ENCODE data around the gene FRMPD2. TPM values are rescaled to one million over a fixed set of nuclear protein-coding genes. Genes with fewer than 3 reads are reported as not detected.

Gene FRMPD2
- total and polyA plus RNA-seq, 2 experiments from 2014 or later: not detected

GRCh38 chr10:48197236-48197899 lies 77.1 kb downstream of the FRMPD2 start:
- no peak for ATAC-seq
- no peak overlapping the region for H3K4me3 Mint-ChIP-seq

More at GRCh38 chr10:48197236-48197899, 77.1 kb downstream of the FRMPD2 start:
- H3K4me1 ChIP-seq (ENCODE audit: insufficient read depth): peaks cover 5% of the 10 kb centered on the region
- no peaks in the 10 kb centered on the region for H3K9me2 ChIP-seq (ENCODE audit: insufficient read depth)
- Mint-ChIP-seq H3K27ac (no peak overlapping the region), H3K4me1 (peaks cover 11% of the 10 kb centered on the region), H3K9me3 (no peaks in the 10 kb centered on the region), H3K36me3 (ENCODE audit: low read depth) (no peaks in the 10 kb centered on the region), H3K27me3 (ENCODE audit: insufficient read depth, low read depth, poor library complexity) (peaks cover 2% of the 10 kb centered on the region)
- no peaks in the 10 kb centered on the region for H3F3A ChIP-seq (replicated peaks; ENCODE audit: low read depth)
- H3K4me2 ChIP-seq: no peak overlapping the region
- H3K79me2 ChIP-seq (replicated peaks; ENCODE audit: insufficient read depth): no peaks in the 10 kb centered on the region
- no peak for DNase-seq (ENCODE audit: low spot score)
- H3K27me3 ChIP-seq (ENCODE audit: insufficient read depth): no peaks in the 10 kb centered on the region
- no peaks in the 10 kb centered on the region for H3K36me3 ChIP-seq (ENCODE audit: insufficient read depth)
- H3K4me3 ChIP-seq: no peak overlapping the region
- peak overlapping the region; percentile 2; the same call in 1 of the 2 replicates for H2AFZ ChIP-seq
- TF ChIP-seq STAT1 (IDR thresholded peaks at IDR 0.05; ENCODE audit: unreplicated experiment): no peak
- no peak for TF ChIP-seq REST (IDR thresholded peaks at IDR 0.05; ENCODE audit: unreplicated experiment)
- TF ChIP-seq ZNF462 (CRISPR knock-in tag; IDR thresholded peaks at IDR 0.05): no peak
- TF ChIP-seq ETS1 (IDR thresholded peaks at IDR 0.05): no peak
- TF ChIP-seq NANOG (IDR thresholded peaks at IDR 0.05; ENCODE audit: borderline replicate concordance): no peak
- TF ChIP-seq ZNF331 (CRISPR knock-in tag; IDR thresholded peaks at IDR 0.05; ENCODE audit: low read depth): no peak
- no peak for TF ChIP-seq EZH2phosphoT487 (IDR thresholded peaks at IDR 0.05; ENCODE audit: unreplicated experiment)
- H4K20me1 ChIP-seq (replicated peaks; ENCODE audit: insufficient read depth): no peaks in the 10 kb centered on the region
- H3K27ac ChIP-seq (ENCODE audit: low read depth): no peak overlapping the region

Data from GM23338 (cell line).